NT2/D1 (cell line): Measurements from ENCODE around the gene NT5C3B.
A peak's percentile ranks its signal among the peaks of the same experiment; 100 is the strongest.

Experiments used
- DNase-seq: peaks from one replicate; pipeline ENCODE4 v3.0.0-alpha.2; 2011; ENCODE audit warnings: low read depth, low spot score
- H3K27me3 ChIP-seq: 2 replicates; pipeline ENCODE4 v1.6.0; 2011; ENCODE audit warnings: mild to moderate bottlenecking; ENCODE audit not compliant: insufficient read length, insufficient read depth
- H3K36me3 ChIP-seq: 2 replicates; pipeline ENCODE4 v1.6.1; 2011; ENCODE audit warnings: mild to moderate bottlenecking, low read length, mixed read lengths; ENCODE audit not compliant: insufficient read depth, insufficient read length
- H3K4me1 ChIP-seq: 2 replicates; pipeline ENCODE4 v1.5.1; 2011; ENCODE audit not compliant: insufficient read depth, insufficient read length
- H3K4me3 ChIP-seq: 2 replicates; pipeline ENCODE4 v1.5.1; 2011; ENCODE audit warnings: low read depth; ENCODE audit not compliant: insufficient read length
- H3K9ac ChIP-seq: 2 replicates; pipeline ENCODE4 v1.6.0; 2011; ENCODE audit warnings: low read depth; ENCODE audit not compliant: insufficient read length
- H3K9me3 ChIP-seq: 2 replicates; pipeline ENCODE4 v1.5.1; 2011; ENCODE audit warnings: mild to moderate bottlenecking, low read length; ENCODE audit not compliant: insufficient read depth
- SUZ12 ChIP-seq: IDR thresholded peaks from 2 replicates; pipeline ENCODE4 v1.6.1; 2011; ENCODE audit not compliant: insufficient read length, insufficient read depth; ENCODE audit errors: extremely low read depth
- YY1 ChIP-seq: IDR thresholded peaks from 2 replicates; pipeline ENCODE4 v1.6.1; 2011; ENCODE audit not compliant: insufficient read length, insufficient read depth
- ZNF274 ChIP-seq: IDR thresholded peaks from 2 replicates; pipeline ENCODE4 v1.6.1; 2011; ENCODE audit warnings: mild to moderate bottlenecking, low read depth, low read length

The NT5C3B gene

DNA sequence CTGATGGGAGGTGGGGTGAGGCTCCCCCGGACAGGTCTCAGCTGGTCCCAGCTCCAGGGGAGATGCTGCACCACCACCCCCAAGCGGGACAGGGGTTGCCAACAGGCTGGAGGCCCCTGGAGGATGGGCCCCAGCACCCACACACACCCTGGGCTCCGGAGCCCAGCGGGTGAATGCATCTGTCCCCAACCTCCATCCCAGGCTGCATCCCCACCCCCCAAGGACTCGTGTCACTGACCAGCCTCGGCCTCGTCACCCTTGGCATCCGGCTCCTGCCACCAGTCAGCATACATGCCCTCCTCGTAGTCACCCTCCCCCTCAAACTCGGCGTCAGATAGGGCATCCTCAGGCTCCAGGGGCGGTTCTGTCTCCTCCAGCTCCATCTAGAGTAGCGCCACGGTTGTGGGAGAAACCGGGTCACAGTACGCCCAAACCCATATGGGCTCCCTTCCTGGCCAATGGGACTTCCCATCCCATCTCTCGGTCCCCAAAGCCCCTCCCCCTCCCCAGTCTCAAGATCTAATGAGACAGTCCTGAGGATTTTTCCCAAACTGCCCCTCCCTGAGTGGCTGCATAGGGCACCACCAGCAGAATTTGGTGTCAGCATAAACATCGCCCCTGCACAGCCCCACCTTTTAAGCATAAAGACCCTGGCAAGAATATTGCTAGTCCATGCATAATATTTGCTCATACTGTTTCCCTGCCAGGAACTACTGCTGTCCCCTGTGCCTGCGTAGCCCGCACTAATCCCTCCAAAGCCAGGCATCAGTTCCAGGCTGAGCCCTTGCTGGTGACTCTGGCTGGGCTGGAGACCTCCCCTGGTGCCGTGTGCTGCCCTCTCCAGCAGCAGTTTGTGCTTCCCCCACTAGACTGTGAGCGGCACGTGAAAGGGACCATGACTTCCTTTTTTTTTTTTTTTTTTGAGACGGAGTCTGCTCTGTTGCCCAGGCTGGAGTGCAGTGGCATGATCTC, 32.7 kb downstream of the NT5C3B start:
- no peak overlapping the region for H3K4me3 ChIP-seq
- no peaks in the 10 kb centered on the region for H3K27me3 ChIP-seq
- peaks cover 16% of the 10 kb centered on the region for H3K4me1 ChIP-seq
- DNase-seq: no peak
- no peak overlapping the region for H3K9ac ChIP-seq
- H3K9me3 ChIP-seq: no peaks in the 10 kb centered on the region
- TF ChIP-seq ZNF274 (no peak), YY1 (no peak), SUZ12 (no peak)
- peaks cover 46% of the 10 kb centered on the region for H3K36me3 ChIP-seq

DNA sequence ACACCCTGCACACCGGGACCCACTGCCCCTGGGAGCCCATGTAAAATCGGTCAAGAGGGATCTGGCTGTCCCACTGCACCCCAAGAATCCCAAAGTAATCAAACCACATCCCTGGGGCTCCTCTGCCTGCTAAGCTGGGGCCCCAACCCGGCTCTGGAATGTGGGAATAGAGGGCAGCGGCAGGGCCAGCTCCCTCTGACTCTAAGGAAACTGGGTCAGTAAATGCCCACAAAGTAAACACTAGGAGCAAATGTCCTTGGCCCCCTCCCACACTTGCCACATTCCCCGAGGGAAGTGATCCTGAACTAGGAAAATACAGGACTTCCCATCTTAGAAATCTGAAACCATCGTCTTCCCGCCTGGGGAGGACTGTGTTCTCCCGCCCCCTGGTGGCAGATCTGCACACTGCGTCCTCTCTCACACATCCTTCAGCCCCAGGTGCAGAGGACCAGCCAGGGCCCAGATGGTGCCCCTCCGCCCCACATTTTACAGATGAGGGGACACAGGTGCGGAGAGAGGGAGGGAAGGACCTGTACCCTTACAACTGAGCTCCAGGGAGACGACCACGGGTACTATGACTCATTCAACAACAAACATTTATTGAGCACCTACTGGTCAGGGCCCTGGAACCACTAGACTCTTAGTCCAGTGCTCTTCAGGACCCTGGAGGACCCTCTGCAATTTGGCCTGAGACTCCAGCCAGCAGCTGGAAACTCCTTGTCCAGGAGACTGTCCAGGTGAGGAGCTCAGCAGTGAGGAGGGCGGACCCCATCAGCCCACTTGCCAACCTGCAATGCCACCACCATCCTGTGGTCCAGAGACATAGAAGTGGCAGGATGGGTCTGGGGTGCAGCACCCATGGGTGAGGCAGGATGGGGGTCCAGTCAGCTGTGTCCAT, 34.4 kb downstream of the NT5C3B start:
- Histone ChIP-seq H3K27me3 (no peaks in the 10 kb centered on the region), H3K4me3 (no peak overlapping the region), H3K9me3 (no peaks in the 10 kb centered on the region), H3K4me1 (peaks cover 16% of the 10 kb centered on the region), H3K36me3 (peaks cover 33% of the 10 kb centered on the region), H3K9ac (peak overlapping the region; percentile 68)
- no peak for DNase-seq
- no peak for TF ChIP-seq SUZ12
- no peak for TF ChIP-seq YY1
- TF ChIP-seq ZNF274: no peak

DNA sequence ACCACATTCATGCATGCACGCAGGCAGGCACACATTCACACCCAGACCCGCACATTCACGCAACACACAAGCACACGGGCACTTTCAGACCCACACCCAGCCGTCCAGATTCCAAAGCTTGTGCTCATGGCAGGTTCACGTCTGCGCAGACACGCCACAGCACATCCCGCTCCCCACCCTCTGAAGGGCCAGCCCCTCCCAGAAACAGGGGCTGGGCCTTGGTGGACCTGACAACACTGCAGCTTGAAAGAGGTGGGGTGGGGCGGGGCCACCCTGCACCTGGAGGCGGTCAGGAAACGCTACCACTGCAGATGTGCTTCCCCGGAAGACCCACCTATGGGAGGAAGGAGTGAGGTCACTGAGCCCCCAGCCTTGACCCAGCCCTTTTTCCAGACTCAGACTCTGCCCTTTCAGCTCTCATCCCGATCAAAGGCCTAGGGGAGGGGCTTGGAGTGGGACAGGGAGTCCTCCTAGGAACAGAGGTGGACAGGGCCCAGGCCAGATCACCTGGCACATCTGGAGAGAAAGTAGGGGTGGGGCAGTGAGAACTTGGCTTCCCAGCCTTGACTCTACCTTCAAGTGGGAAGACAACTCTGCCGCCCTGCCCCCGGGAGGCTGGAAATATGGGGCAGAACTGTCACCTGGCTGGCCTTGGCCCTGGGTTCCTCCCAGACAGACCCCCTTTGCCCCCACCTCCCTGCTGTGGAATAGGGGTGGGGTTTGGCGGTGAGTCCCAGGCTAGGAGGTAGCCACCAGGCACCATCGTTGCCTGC, 35.2 kb downstream of the NT5C3B start:
- no peak for DNase-seq
- Histone ChIP-seq H3K27me3 (peaks cover 5% of the 10 kb centered on the region), H3K36me3 (peaks cover 25% of the 10 kb centered on the region), H3K4me1 (peaks cover 20% of the 10 kb centered on the region), H3K9ac (peak overlapping the region; percentile 68), H3K4me3 (no peak overlapping the region), H3K9me3 (no peaks in the 10 kb centered on the region)
- TF ChIP-seq SUZ12 (no peak), ZNF274 (no peak), YY1 (no peak)

DNA sequence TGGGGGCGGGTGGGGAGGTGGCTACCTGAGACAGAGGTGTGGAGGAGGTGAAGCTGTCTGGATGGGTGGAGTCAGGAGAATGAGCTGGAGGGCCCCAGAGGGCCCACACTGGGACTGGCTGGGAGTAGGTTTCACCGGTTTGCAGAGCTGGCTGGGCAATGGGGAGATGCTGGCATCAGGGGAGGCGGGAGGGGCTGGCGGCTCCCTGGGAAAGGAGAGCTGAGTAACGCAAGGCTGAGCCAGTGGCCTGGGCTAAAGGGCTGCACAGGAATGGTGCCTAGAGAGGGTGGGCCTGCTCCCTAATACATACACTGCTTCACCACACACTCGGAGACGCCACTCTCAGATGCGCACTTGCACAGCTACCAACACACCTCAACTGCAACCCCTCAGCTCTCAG, 36.7 kb downstream of the NT5C3B start:
- Histone ChIP-seq H3K36me3 (peaks cover 16% of the 10 kb centered on the region), H3K4me1 (peaks cover 22% of the 10 kb centered on the region), H3K9me3 (no peaks in the 10 kb centered on the region), H3K4me3 (no peak overlapping the region), H3K9ac (no peak overlapping the region), H3K27me3 (peaks cover 5% of the 10 kb centered on the region)
- TF ChIP-seq YY1: no peak
- TF ChIP-seq SUZ12: no peak
- DNase-seq: no peak

DNA sequence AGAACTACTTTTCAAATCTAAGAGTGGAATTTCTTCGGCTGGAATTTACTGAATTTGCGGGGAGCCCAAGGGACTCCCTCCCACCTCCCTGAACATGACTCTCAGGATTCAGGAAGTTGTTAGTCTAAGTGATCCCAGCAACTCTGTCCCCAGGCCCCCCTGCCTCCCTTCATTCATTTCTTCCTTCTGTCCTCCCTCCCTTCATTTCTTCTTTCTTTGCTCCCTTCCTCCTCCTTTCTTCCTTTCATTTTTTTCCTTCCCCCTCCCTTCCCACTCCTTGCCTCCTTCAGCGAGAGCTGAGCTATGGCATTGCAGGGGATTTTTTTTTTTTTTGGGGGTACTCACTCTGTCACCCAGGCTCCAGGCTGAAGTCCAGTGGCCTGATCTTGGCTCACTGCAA, 38.7 kb downstream of the NT5C3B start:
- Histone ChIP-seq H3K36me3 (peaks cover 8% of the 10 kb centered on the region), H3K9ac (peak overlapping the region; percentile 13), H3K9me3 (no peaks in the 10 kb centered on the region), H3K4me3 (no peak overlapping the region), H3K27me3 (peaks cover 5% of the 10 kb centered on the region), H3K4me1 (peaks cover 29% of the 10 kb centered on the region)
- DNase-seq: no peak
- TF ChIP-seq ZNF274: no peak
- no peak for TF ChIP-seq SUZ12
- no peak for TF ChIP-seq YY1

DNA sequence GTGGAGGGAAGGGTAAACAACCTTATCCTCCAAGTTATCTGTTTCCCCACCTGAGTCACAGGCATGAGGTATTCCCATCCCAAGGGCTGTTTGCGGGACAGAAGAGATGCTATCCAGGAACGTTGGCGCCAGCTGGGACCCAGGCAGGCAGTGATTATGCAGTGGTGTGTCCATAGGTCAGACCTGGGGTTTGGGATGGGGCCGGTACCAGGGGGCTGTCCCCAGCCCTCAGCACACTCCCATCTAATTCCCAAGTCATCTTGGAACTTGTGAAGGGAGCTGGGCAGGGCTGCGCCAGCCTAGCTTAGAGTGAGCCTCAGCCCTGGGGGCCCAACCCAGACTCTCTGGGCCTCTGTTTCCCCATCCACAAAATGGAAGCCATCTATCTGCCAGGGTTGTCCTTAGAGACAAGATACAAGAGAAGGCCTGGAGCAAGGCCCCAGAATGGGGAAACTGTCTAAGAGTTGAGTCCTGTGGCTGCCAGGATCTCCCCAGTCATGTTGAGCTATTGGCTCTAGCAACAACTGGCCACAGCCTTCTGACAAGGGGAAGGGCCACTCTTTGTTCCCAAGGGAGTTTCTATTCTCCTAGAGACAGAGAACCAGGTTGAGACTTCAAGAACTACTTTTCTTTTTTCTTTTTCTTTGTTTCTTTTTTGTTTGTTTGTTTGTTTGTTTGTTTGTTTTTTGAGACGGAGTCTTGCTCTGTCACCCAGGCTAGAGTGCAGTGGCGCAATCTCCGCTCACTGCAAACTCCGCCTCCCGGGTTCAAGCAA, 39.7 kb downstream of the NT5C3B start:
- Histone ChIP-seq H3K27me3 (peaks cover 8% of the 10 kb centered on the region), H3K4me1 (peaks cover 35% of the 10 kb centered on the region), H3K9ac (no peak overlapping the region), H3K9me3 (no peaks in the 10 kb centered on the region), H3K36me3 (no peaks in the 10 kb centered on the region), H3K4me3 (no peak overlapping the region)
- DNase-seq: no peak
- TF ChIP-seq YY1: no peak
- TF ChIP-seq ZNF274: no peak
- no peak for TF ChIP-seq SUZ12
